PFSK-1 (cell line): ENCODE data around the gene MGAT5.

Source experiments
- FOXP2 ChIP-seq: optimal IDR thresholded peaks from 2 replicates; pipeline ENCODE3; 2011; ENCODE audit warnings: borderline replicate concordance, control low read depth, inconsistent platforms; ENCODE audit not compliant: insufficient read depth; ENCODE audit errors: extremely low read length, extremely low read depth
- POLR2AphosphoS5 ChIP-seq: IDR thresholded peaks from 2 replicates; pipeline ENCODE4 v1.6.1; 2012; ENCODE audit warnings: low read depth, mild to moderate bottlenecking, control low read depth, low read length, moderate library complexity
- REST ChIP-seq, 2 experiments: IDR thresholded peaks; 2 replicates each; pipeline versions ENCODE4 v1.6.1 to v1.8.0; 2011 to 2012; ENCODE audit warnings: low read depth in 2 of 2, low read length in 2 of 2, control low read depth in 1 of 2, inconsistent platforms in 1 of 2, mild to moderate bottlenecking in 1 of 2, moderate library complexity in 1 of 2; ENCODE audit not compliant: insufficient read depth in 1 of 2
- SIN3A ChIP-seq: IDR thresholded peaks from 2 replicates; pipeline ENCODE4 v1.6.1; 2012; ENCODE audit warnings: mild to moderate bottlenecking, low read length, moderate library complexity, borderline replicate concordance; ENCODE audit not compliant: insufficient read depth
- TAF1 ChIP-seq: IDR thresholded peaks from 2 replicates; pipeline ENCODE4 v1.6.1; 2012; ENCODE audit warnings: low read length, control low read depth, borderline replicate concordance; ENCODE audit not compliant: insufficient read depth

DNA sequence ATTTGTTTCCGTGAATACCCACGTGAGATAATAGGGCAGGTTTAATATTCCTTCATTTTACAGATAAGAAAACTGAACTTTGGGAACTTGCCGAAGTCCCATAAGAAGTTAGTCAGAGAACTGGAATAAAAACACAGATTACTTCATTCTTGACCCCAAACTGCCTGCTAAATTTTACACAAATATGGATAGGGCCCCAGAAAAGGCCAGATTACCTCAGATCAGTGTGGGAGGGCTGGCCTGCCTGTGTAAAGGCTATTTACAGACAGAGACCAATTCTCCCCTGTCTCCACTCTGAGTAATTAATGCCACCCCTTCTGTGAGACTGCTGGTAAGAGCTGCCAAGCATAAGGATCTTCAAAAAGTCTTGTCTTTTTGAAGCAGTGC is 139.2 kb downstream of the MGAT5 start:
- TF ChIP-seq POLR2AphosphoS5 (no peak), REST (IDR thresholded peaks at IDR 0.05; ENCODE audit: insufficient read depth in 1 of 2, low read depth in 2 of 2, low read length in 2 of 2) (no peak), TAF1 (no peak), SIN3A (no peak), FOXP2 (no peak)
